ENCODE results near the gene STAT6.

DNA sequence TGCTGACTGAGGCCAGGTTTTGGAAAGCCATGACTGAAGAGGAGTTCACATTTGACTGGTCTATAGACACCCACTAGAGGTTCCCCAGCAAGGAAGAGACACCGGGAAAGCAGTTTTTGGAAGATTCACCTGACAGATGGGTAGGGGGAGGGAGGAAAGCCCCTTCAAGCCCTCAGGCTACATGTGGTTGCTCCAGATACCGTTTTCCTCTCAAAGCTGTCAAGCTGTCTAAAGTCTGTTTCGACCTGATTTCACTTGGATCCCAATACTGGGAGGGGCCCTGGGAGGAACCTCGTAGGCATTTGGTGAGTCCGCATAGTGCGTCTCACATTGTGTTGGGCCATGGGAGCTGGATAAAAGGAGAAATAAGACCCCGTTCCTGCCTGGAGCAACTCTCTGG, 15.4 kb upstream of the STAT6 start:
- TF ChIP-seq CTCF (IDR thresholded peaks at IDR 0.05) (no peak), POLR2A (IDR thresholded peaks at IDR 0.05) (no peak)
